HepG2 (cell line): Measurements from ENCODE around the gene JAG1. TPM values are rescaled to one million over a fixed set of nuclear protein-coding genes. Genes with fewer than 3 reads are reported as not detected.

Experiments used
- HDAC6 ChIP-seq: fragments of 200-600 bp; sonication (generic); IDR thresholded peaks from 2 replicates; pipeline ENCODE4 v1.7.0; 2017; ENCODE audit warnings: mild to moderate bottlenecking, antibody characterized with exemption, low read length, low read depth
- MED13 ChIP-seq: sonication (generic); formaldehyde crosslinking; IDR thresholded peaks from 2 replicates; pipeline ENCODE4 v1.5.0; 2020; ENCODE audit warnings: missing genetic modification reagents
- MTA1 ChIP-seq: sonication (generic); formaldehyde crosslinking; IDR thresholded peaks from 2 replicates; pipeline ENCODE4 v1.4.0; 2020; ENCODE audit warnings: missing genetic modification reagents, mild to moderate bottlenecking, borderline replicate concordance
- MYC ChIP-seq: sonication (generic); formaldehyde crosslinking; IDR thresholded peaks from 2 replicates; pipeline ENCODE4 v1.9.0; 2021; ENCODE audit warnings: missing genetic modification reagents, borderline replicate concordance
- MYNN ChIP-seq: sonication (generic); formaldehyde crosslinking; IDR thresholded peaks from 2 replicates; pipeline ENCODE4 v1.4.0; 2020; ENCODE audit warnings: mild to moderate bottlenecking, low read depth, missing genetic modification reagents
- NPAS2 ChIP-seq: sonication (generic); formaldehyde crosslinking; IDR thresholded peaks from 2 replicates; pipeline ENCODE4 v1.8.0; 2022; ENCODE audit warnings: mild to moderate bottlenecking, missing genetic modification reagents, borderline replicate concordance
- NR3C1 ChIP-seq: sonication (generic); formaldehyde crosslinking; IDR thresholded peaks from 2 replicates; pipeline ENCODE4 v1.4.0; 2020; ENCODE audit warnings: missing genetic modification reagents
- PRPF4 ChIP-seq: fragments of 200-400 bp; formaldehyde crosslinking; IDR thresholded peaks from 2 replicates; pipeline ENCODE4 v1.6.1; 2016; ENCODE audit warnings: low read length, low read depth; ENCODE audit not compliant: poor library complexity, severe bottlenecking
- SETDB1 ChIP-seq: sonication (generic); formaldehyde crosslinking; IDR thresholded peaks from 2 replicates; pipeline ENCODE4 v1.5.1; 2020; ENCODE audit warnings: missing genetic modification reagents, mild to moderate bottlenecking, borderline replicate concordance
- SNAPC2 ChIP-seq: sonication (generic); formaldehyde crosslinking; IDR thresholded peaks from 2 replicates; pipeline ENCODE4 v1.8.1; 2022; ENCODE audit warnings: mild to moderate bottlenecking, missing genetic modification reagents
- SRSF9 ChIP-seq: fragments of 200-400 bp; formaldehyde crosslinking; IDR thresholded peaks from 2 replicates; pipeline ENCODE4 v1.6.1; 2018; ENCODE audit warnings: borderline replicate concordance, mild to moderate bottlenecking, low read depth, low read length; ENCODE audit not compliant: insufficient read depth, poor library complexity, severe bottlenecking
- TAF1 ChIP-seq: sonication (generic); formaldehyde crosslinking; IDR thresholded peaks from 2 replicates; pipeline ENCODE4 v1.4.0; 2020; ENCODE audit warnings: missing genetic modification reagents
- ZEB1 ChIP-seq: IDR thresholded peaks from 2 replicates; pipeline ENCODE4 v1.6.1; 2012; ENCODE audit warnings: mild to moderate bottlenecking, low read depth, inconsistent platforms; ENCODE audit not compliant: insufficient replicate concordance
- ZNF235 ChIP-seq: sonication (generic); formaldehyde crosslinking; IDR thresholded peaks from 2 replicates; pipeline ENCODE4 v1.8.1; 2023; ENCODE audit warnings: mild to moderate bottlenecking, missing genetic modification reagents, borderline replicate concordance
- ZNF550 ChIP-seq: sonication (generic); formaldehyde crosslinking; IDR thresholded peaks from 2 replicates; pipeline ENCODE4 v1.4.0; 2020; ENCODE audit warnings: mild to moderate bottlenecking, missing genetic modification reagents, borderline replicate concordance
- ZNF557 ChIP-seq: sonication (generic); formaldehyde crosslinking; IDR thresholded peaks from 2 replicates; pipeline ENCODE4 v1.4.0; 2020; ENCODE audit warnings: missing genetic modification reagents
- ZNF564 ChIP-seq: sonication (generic); formaldehyde crosslinking; IDR thresholded peaks from 2 replicates; pipeline ENCODE4 v1.8.1; 2023; ENCODE audit warnings: mild to moderate bottlenecking, missing genetic modification reagents
- ZNF792 ChIP-seq: IDR thresholded peaks from 2 replicates; pipeline ENCODE4 v1.6.1; 2016
- ZNF850 ChIP-seq: sonication (generic); formaldehyde crosslinking; conservative IDR thresholded peaks from 2 replicates; pipeline ENCODE4 v1.9.0; 2021; ENCODE audit warnings: mild to moderate bottlenecking, missing genetic modification reagents
- ZSCAN31 ChIP-seq: sonication (generic); formaldehyde crosslinking; IDR thresholded peaks from 2 replicates; pipeline ENCODE4 v1.5.0; 2020; ENCODE audit warnings: low read depth, mild to moderate bottlenecking, missing genetic modification reagents
- polyA plus RNA-seq, 8 experiments: library from polyadenylated mRNA; depleted of rRNA in 3 of 8; stranded (reverse) in 7 of 8; unstranded in 1 of 8; fragments of >200 nt; fragmentation: Illumina TruSeq in 4 of 8; extraction: Trizol in 4 of 8; gene quantifications; 2 replicates each; pipeline versions ENCODE4 v1.2.1 to v1.2.3, GENCODE V29; 2011 to 2016; ENCODE audit warnings: low read depth in 4 of 8, missing spikeins in 1 of 8, mixed read lengths in 1 of 8; ENCODE audit not compliant: insufficient read depth in 1 of 8
- total RNA-seq, 5 experiments: library from RNA; depleted of rRNA; stranded (reverse); fragments of >200 nt; fragmentation: Illumina TruSeq; extraction: Trizol; gene quantifications; 2 replicates each; pipeline ENCODE4 v1.2.3, GENCODE V29; 2016; ENCODE audit warnings: low read depth in 1 of 5
- TF ChIP-seq, protein P1 (sequence below): sonication (generic); formaldehyde crosslinking; IDR thresholded peaks from 2 replicates; pipeline ENCODE4 v1.5.0; 2020; ENCODE audit warnings: missing genetic modification reagents
- TF ChIP-seq, protein P2 (sequence below): sonication (generic); IDR thresholded peaks from 2 replicates; pipeline ENCODE4 v1.6.1; 2016; ENCODE audit warnings: low read depth, borderline replicate concordance
- TF ChIP-seq, protein P3 (sequence below): IDR thresholded peaks from 2 replicates; pipeline ENCODE4 v1.6.1; 2016; ENCODE audit warnings: low read depth, control low read depth
- TF ChIP-seq, protein P4 (sequence below): sonication (generic); formaldehyde crosslinking; IDR thresholded peaks from 2 replicates; pipeline ENCODE4 v1.4.0; 2020; ENCODE audit warnings: missing genetic modification reagents, borderline replicate concordance

Gene JAG1
- total and polyA plus RNA-seq, 2 of the 13 experiments (the other 11 are each of a cell fraction or from before 2014, with no cell fraction given), result 47.1 to 56.3 TPM

DNA sequence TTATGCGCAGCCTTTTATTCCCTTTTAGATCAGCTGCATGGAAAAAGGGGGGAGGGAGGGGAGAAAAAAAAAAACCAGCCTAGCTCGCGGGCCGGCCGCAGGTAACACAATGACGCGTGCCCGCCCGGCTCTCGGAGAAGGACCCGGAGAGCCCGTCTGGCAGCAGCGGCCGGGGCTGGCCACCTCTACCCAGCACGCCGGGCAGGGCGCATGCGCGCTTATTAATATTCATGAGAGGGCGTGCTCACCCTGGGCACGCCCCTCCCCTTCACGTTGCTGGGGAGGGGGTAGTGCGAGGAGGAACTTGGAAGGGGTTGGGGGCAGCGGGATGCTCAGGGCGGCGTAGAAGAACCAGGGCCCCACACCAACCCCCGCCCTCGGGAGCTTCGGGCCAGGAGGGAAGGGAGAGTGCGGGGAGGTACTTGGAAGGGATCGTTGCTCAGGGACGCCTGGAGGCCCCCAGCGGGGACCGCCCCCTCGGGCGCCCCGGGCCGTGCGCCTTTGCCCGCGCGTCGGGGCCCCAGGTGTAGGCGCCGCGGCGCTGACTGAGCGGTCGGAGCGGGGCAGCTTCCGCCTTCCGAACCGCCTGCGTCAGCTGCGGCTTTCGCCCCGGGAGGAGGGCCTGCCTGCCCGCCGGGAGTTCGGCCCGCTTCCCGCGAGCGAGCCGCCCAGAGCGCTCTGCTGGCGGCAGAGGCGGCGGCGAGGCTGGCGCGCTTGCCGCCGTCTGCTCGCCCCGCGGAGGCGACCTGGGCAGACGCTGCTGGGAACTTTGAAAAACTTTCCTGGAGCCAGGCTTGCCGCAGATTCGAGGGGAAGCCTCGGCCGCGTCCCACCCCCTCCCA, at the start of gene JAG1 (continued):
- TF ChIP-seq, protein P1, sequence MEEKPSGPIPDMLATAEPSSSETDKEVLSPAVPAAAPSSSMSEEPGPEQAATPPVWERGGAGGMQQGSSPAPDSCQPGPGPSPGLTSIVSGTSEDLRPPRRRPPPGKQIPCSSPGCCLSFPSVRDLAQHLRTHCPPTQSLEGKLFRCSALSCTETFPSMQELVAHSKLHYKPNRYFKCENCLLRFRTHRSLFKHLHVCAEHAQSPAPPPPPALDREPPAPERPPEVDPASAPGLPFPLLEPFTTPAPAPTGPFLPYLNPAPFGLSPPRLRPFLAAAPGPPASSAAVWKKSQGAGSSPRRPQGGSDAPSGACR (CRISPR knock-in tag), result no peak
- TF ChIP-seq MTA1, result peak; percentile 90
- TF ChIP-seq ZNF557 (CRISPR knock-in tag), result peak; percentile 11; the same call in 1 of the 2 replicates
- TF ChIP-seq PRPF4, result no peak
- peak; percentile 83; the same call in 1 of the 2 replicates for TF ChIP-seq ZNF235 (CRISPR knock-in tag)
- peak; percentile 65; the same call in 1 of the 2 replicates for TF ChIP-seq MED13 (CRISPR knock-in tag)
- no peak for TF ChIP-seq ZNF550 (CRISPR knock-in tag)
- TF ChIP-seq, protein P2, sequence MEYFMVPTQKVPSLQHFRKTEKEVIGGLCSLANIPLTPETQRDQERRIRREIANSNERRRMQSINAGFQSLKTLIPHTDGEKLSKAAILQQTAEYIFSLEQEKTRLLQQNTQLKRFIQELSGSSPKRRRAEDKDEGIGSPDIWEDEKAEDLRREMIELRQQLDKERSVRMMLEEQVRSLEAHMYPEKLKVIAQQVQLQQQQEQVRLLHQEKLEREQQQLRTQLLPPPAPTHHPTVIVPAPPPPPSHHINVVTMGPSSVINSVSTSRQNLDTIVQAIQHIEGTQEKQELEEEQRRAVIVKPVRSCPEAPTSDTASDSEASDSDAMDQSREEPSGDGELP, result peak; percentile 9; the same call in 1 of the 2 replicates
- no peak for TF ChIP-seq ZEB1
- TF ChIP-seq HDAC6, result no peak; the same call in 1 of the 2 replicates
- TF ChIP-seq, protein P3, sequence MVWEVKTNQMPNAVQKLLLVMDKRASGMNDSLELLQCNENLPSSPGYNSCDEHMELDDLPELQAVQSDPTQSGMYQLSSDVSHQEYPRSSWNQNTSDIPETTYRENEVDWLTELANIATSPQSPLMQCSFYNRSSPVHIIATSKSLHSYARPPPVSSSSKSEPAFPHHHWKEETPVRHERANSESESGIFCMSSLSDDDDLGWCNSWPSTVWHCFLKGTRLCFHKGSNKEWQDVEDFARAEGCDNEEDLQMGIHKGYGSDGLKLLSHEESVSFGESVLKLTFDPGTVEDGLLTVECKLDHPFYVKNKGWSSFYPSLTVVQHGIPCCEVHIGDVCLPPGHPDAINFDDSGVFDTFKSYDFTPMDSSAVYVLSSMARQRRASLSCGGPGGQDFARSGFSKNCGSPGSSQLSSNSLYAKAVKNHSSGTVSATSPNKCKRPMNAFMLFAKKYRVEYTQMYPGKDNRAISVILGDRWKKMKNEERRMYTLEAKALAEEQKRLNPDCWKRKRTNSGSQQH, result peak; percentile 77
- peak; percentile 94 for TF ChIP-seq TAF1 (CRISPR knock-in tag)
- no peak for TF ChIP-seq NPAS2 (CRISPR knock-in tag)
- TF ChIP-seq SETDB1 (CRISPR knock-in tag), result no peak
- peak; percentile 83; the same call in 1 of the 2 replicates for TF ChIP-seq ZNF792
- peak; percentile 93 for TF ChIP-seq ZSCAN31 (CRISPR knock-in tag)
- TF ChIP-seq, protein P4, sequence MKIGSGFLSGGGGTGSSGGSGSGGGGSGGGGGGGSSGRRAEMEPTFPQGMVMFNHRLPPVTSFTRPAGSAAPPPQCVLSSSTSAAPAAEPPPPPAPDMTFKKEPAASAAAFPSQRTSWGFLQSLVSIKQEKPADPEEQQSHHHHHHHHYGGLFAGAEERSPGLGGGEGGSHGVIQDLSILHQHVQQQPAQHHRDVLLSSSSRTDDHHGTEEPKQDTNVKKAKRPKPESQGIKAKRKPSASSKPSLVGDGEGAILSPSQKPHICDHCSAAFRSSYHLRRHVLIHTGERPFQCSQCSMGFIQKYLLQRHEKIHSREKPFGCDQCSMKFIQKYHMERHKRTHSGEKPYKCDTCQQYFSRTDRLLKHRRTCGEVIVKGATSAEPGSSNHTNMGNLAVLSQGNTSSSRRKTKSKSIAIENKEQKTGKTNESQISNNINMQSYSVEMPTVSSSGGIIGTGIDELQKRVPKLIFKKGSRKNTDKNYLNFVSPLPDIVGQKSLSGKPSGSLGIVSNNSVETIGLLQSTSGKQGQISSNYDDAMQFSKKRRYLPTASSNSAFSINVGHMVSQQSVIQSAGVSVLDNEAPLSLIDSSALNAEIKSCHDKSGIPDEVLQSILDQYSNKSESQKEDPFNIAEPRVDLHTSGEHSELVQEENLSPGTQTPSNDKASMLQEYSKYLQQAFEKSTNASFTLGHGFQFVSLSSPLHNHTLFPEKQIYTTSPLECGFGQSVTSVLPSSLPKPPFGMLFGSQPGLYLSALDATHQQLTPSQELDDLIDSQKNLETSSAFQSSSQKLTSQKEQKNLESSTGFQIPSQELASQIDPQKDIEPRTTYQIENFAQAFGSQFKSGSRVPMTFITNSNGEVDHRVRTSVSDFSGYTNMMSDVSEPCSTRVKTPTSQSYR (CRISPR knock-in tag), result peak; percentile 64; the same call in 1 of the 2 replicates
- no peak for TF ChIP-seq NR3C1 (CRISPR knock-in tag)
- TF ChIP-seq ZNF850 (CRISPR knock-in tag), result no peak
- no peak for TF ChIP-seq SRSF9
- TF ChIP-seq MYNN (CRISPR knock-in tag), result peak; percentile 93
- TF ChIP-seq SNAPC2 (CRISPR knock-in tag), result peak; percentile 91
- peak; percentile 44 for TF ChIP-seq MYC (CRISPR knock-in tag)
- 0 out of 2 replicates have a peak, but pooled peaks have one; percentile 80 for TF ChIP-seq ZNF564 (CRISPR knock-in tag)
